ENCODE results near the gene ELOVL7.
"Not testable (repeated sequence)": the region's sequence is repeated elsewhere in the genome, so short reads cannot be mapped to it uniquely, and the experiment has no call there.

The ELOVL7 gene

DNA sequence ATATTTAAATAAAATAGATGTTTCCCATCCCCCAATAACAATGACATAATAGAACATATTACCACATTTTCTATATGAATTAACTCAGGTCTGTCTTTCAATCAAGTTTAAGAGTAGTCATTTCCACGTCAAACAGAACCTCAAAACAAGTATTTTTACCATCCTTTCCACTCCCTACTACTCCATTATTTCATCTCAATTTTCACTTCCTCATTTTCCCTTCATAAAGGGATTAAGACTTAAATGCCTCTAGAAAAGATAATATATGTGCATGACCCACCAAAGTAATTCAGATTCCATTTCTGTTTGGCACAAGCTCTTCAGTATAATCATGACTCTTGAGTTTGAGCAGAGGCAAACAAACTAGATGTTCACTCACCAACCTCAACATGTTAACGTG lies 40.4 kb downstream of the ELOVL7 start:
- TF ChIP-seq, protein P1, sequence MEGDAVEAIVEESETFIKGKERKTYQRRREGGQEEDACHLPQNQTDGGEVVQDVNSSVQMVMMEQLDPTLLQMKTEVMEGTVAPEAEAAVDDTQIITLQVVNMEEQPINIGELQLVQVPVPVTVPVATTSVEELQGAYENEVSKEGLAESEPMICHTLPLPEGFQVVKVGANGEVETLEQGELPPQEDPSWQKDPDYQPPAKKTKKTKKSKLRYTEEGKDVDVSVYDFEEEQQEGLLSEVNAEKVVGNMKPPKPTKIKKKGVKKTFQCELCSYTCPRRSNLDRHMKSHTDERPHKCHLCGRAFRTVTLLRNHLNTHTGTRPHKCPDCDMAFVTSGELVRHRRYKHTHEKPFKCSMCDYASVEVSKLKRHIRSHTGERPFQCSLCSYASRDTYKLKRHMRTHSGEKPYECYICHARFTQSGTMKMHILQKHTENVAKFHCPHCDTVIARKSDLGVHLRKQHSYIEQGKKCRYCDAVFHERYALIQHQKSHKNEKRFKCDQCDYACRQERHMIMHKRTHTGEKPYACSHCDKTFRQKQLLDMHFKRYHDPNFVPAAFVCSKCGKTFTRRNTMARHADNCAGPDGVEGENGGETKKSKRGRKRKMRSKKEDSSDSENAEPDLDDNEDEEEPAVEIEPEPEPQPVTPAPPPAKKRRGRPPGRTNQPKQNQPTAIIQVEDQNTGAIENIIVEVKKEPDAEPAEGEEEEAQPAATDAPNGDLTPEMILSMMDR (IDR thresholded peaks at IDR 0.05; ENCODE audit: low read depth, low read length): no peak
- no peak for DNase-seq (ENCODE audit: low read depth, low spot score)
- no peak overlapping the region for H3K4me3 ChIP-seq (ENCODE audit: low read depth, low read length)
- in situ Hi-C loops (cut with HindIII; ENCODE audit: low sequenced_read_pairs): no loop called here

DNA sequence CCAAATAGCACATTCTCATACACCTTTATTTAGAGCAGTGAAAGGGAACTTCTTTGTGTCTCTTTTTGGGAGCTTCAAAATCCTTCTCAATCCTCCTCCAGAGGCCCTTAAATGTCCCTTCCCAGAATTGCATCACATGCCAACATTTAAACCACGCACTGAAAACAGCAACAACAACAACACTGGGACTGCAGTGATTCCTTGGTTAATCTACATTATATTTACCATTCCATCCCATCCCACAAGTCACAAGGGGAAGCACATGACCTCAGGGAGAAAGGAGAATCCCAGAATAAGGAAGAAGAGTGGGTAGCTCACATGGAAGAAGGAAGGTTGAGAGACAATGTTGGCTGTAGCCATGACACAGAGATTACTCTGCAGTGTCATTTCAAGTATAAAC lies 41.1 kb downstream of the ELOVL7 start:
- in situ Hi-C loops (cut with HindIII; ENCODE audit: low sequenced_read_pairs): no loop called here
- no peak for DNase-seq (ENCODE audit: low read depth, low spot score)
- TF ChIP-seq, protein P1 (IDR thresholded peaks at IDR 0.05; ENCODE audit: low read depth, low read length): no peak
- H3K4me3 ChIP-seq (ENCODE audit: low read depth, low read length): no peak overlapping the region

DNA sequence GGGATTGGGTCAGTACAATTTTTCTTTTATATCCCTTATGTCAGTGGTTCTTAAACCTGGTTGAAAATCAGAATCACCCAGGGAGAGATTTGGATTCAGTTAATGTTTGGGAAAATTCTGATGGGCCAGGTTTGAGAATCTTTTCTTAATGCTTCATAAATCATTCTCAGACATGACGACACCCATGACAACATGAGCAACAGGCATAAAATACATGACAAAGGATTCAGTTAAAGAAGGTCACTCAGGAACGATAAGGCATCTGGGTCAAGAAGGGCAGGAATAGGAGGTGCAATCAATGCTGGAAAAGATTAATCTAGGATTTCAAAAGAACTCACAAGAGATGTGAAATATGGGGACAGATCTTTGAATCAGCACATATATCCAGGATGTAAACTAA lies 41.8 kb downstream of the ELOVL7 start:
- TF ChIP-seq, protein P1 (IDR thresholded peaks at IDR 0.05; ENCODE audit: low read depth, low read length): no peak
- H3K4me3 ChIP-seq (ENCODE audit: low read depth, low read length): no peak overlapping the region
- no peak for DNase-seq (ENCODE audit: low read depth, low spot score)
- in situ Hi-C loops (cut with HindIII; ENCODE audit: low sequenced_read_pairs): no loop called here

DNA sequence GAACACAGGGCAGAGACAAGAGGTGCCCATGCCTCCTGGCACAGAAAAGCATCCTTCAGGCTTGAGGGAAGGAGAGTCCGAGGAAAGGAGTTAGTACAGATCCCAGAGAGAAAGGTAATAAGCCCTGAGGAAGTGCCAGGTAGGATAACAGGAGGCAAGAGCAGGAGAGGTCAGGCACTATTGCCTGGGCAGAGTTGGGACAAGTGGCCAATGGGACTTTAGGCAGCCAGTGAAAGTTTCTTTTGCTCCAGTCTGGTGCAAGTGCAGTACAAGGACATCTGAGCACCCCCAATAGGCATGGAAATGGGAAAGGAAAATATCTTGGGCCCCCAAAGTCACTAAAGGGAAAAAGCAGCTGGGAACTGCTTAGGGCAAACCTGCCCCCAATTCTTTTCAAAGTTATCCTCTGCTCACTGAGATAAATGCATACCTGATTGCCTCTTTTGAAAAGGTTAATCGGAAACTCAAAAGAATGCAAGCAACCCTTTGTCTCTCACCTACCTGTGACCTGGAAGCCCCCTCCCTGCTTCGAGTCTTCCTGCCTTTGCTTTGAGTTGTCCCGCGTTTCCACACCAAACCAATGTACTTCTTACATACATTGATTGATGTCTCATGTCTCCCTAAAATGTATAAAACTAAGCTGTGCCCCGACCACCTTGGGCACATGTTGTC lies 46.5 kb downstream of the ELOVL7 start:
- no peak for DNase-seq (ENCODE audit: low read depth, low spot score)
- TF ChIP-seq, protein P1 (IDR thresholded peaks at IDR 0.05; ENCODE audit: low read depth, low read length): no peak
- no peak overlapping the region for H3K4me3 ChIP-seq (ENCODE audit: low read depth, low read length)
- in situ Hi-C loops (cut with HindIII; ENCODE audit: low sequenced_read_pairs): no loop called here

DNA sequence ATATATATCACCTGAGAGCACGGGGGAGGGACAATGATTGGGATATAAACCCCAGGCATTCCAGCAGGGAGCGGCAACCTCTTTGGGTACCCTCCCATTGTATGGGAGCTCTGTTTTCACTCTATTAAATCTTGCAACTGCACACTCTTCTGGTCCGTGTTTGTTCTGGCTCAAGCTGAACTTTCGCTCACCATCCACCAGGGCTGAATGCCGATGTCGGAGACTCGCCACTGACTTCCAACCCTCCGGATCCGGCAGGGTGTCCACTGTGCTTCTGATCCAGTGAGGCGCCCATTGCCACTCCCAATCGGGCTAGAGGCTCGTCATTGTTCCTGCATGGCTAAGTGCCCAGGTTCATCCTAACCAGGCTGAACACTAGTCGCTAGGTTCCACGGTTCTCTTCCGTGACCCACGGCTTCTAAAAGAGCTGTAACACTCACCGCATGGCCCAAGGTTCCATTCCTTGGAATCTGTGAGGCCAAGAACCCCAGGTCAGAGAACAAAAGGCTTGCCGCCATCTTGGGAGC lies 48.6 kb downstream of the ELOVL7 start:
- DNase-seq (ENCODE audit: low read depth, low spot score); in situ Hi-C loops (cut with HindIII; ENCODE audit: low sequenced_read_pairs); H3K4me3 ChIP-seq (ENCODE audit: low read depth, low read length): not testable (repeated sequence)

DNA sequence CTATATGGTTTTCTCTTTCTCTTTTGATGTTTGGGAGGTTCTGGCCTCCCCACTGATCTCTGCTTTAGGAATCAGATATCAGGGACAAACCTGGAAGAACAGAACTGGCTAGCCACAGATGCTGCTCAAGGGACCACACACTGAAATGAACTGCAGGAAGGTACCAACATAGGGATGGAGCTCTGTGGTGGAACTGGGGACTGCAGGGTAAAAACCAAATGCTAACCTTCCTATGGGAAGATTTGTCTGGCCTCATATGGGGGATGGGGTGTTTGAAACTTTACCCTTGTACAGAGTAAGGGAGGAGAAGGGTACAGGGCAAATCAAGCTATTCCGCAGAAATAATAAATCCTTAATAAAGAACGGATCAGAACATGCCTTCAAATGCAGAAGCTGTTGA lies 49.4 kb downstream of the ELOVL7 start:
- no peak overlapping the region for H3K4me3 ChIP-seq (ENCODE audit: low read depth, low read length)
- in situ Hi-C loops (cut with HindIII; ENCODE audit: low sequenced_read_pairs): no loop called here
- TF ChIP-seq, protein P1 (IDR thresholded peaks at IDR 0.05; ENCODE audit: low read depth, low read length): no peak
- DNase-seq (ENCODE audit: low read depth, low spot score): no peak

DNA sequence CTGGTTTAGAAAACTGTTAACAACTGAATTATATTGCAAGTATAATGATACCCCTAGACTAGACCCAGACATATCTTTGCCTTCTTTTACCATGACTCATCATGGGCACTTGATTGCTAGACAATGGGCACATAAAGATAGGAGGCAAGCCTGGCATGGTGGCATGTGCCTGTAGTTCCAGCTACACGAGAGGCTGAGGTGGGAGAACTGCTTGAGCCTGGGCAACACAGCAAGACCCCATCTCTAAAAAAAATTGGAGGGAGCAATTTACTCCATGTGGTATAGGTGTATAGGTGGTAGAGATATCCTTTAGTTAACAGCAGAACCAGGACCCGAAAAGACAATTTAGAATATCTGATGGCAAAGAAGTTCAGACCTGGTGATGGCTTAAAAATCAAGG lies 51.6 kb downstream of the ELOVL7 start:
- H3K4me3 ChIP-seq (ENCODE audit: low read depth, low read length): no peak overlapping the region
- TF ChIP-seq, protein P1 (IDR thresholded peaks at IDR 0.05; ENCODE audit: low read depth, low read length): no peak
- in situ Hi-C loops (cut with HindIII; ENCODE audit: low sequenced_read_pairs): no loop called here
- DNase-seq (ENCODE audit: low read depth, low spot score): no peak

Measured in astrocyte of the spinal cord (primary cell).